Activated CD4-positive, alpha-beta T cell treated with anti-CD3 and anti-CD28 coated beads, Interleukin-2, amount 10 ng/mL, durations not matched to agents 7 days and 5 days (primary cell): ENCODE data around the gene SLFNL1. TPM values are rescaled to one million over a fixed set of nuclear protein-coding genes. Genes with fewer than 3 reads are reported as not detected.

Source experiments
- CTCF ChIA-PET: fragments of 350-600 bp; sonication (Branson Sonifier 250); formaldehyde crosslinking; loops from one replicate; lab custom pipeline; 2021; ENCODE audit warnings: antibody characterized with exemption; lab: Charles Lee
- POLR2A ChIA-PET: fragments of 350-600 bp; sonication (Branson Sonifier 250); formaldehyde crosslinking; loops from one replicate; lab custom pipeline; 2021; ENCODE audit warnings: antibody characterized with exemption; lab: Charles Lee
- DNase-seq: peaks from one replicate; pipeline ENCODE4 v3.0.0-alpha.2; 2020
- H3K27ac Mint-ChIP-seq: one replicate; pipeline ENCODE4 v1.8.0; 2021; ENCODE audit warnings: mild to moderate bottlenecking, moderate library complexity, mixed read lengths
- H3K27me3 Mint-ChIP-seq: one replicate; pipeline ENCODE4 v1.8.0; 2021; ENCODE audit warnings: mixed read lengths
- H3K36me3 Mint-ChIP-seq: one replicate; pipeline ENCODE4 v1.8.0; 2021; ENCODE audit warnings: low read depth, mixed read lengths
- H3K4me1 Mint-ChIP-seq: one replicate; pipeline ENCODE4 v1.8.0; 2021; ENCODE audit warnings: mixed read lengths
- H3K4me3 Mint-ChIP-seq: one replicate; pipeline ENCODE4 v1.8.0; 2021; ENCODE audit warnings: mild to moderate bottlenecking, moderate library complexity, mixed read lengths
- H3K9me3 Mint-ChIP-seq: one replicate; pipeline ENCODE4 v1.8.0; 2021; ENCODE audit warnings: mixed read lengths
- total RNA-seq, 2 experiments: library from RNA; stranded (reverse); gene quantifications; one replicate each; pipeline ENCODE4 v1.2.3, GENCODE V29; 2021

Gene SLFNL1
- total RNA-seq, 2 experiments from 2014 or later, result 0.25 to 0.56 TPM

GRCh38 chr1:41003127-41003639, 18.3 kb downstream of the SLFNL1 start:
- Mint-ChIP-seq H3K4me3 (no peak overlapping the region), H3K9me3 (no peaks in the 10 kb centered on the region), H3K27ac (peak overlapping the region; percentile 78), H3K4me1 (peaks cover 28% of the 10 kb centered on the region), H3K36me3 (peaks cover 69% of the 10 kb centered on the region), H3K27me3 (no peaks in the 10 kb centered on the region)
- CTCF ChIA-PET, result interaction anchor here (0.9 to 2.3 kb wide), 9 partner anchors 11 to 35 kb away, joined by 4 to 8 read pairs (median 5); partner anchors contain the start of gene CTPS1
- POLR2A ChIA-PET, result no interaction called here
- no peak for DNase-seq

GRCh38 chr1:40998668-40999067, 22.9 kb downstream of the SLFNL1 start:
- Mint-ChIP-seq H3K27me3 (no peaks in the 10 kb centered on the region), H3K4me3 (no peak overlapping the region), H3K27ac (no peak overlapping the region), H3K36me3 (peaks cover 79% of the 10 kb centered on the region), H3K4me1 (peaks cover 24% of the 10 kb centered on the region), H3K9me3 (no peaks in the 10 kb centered on the region)
- ChIA-PET POLR2A (no interaction called here), CTCF (no interaction called here)
- DNase-seq, result no peak

- no peak overlapping the region for H3K4me3 Mint-ChIP-seq
- no peak overlapping the region for H3K27ac Mint-ChIP-seq
- CTCF ChIA-PET, result interaction anchor here (0.6 to 2.0 kb wide), 4 partner anchors 16 to 134 kb away, joined by 3 to 4 read pairs (median 3); no protein-coding TSS in a partner anchor
- POLR2A ChIA-PET, result no interaction called here
- peaks cover 70% of the 10 kb centered on the region for H3K36me3 Mint-ChIP-seq
- DNase-seq, result no peak
- H3K9me3 Mint-ChIP-seq, result no peaks in the 10 kb centered on the region
- no peaks in the 10 kb centered on the region for H3K27me3 Mint-ChIP-seq
- H3K4me1 Mint-ChIP-seq, result peaks cover 8% of the 10 kb centered on the region
Measured at GRCh38 chr1:40997096-40997495, 24.4 kb downstream of the SLFNL1 start.

- H3K9me3 Mint-ChIP-seq, result no peaks in the 10 kb centered on the region
- no peak overlapping the region for H3K27ac Mint-ChIP-seq
- POLR2A ChIA-PET, result no interaction called here
- peaks cover 11% of the 10 kb centered on the region for H3K4me1 Mint-ChIP-seq
- CTCF ChIA-PET, result no interaction called here
- no peaks in the 10 kb centered on the region for H3K27me3 Mint-ChIP-seq
- peaks cover 86% of the 10 kb centered on the region for H3K36me3 Mint-ChIP-seq
- H3K4me3 Mint-ChIP-seq, result no peak overlapping the region
- DNase-seq, result no peak
Measured at GRCh38 chr1:40989066-40989465, 32.5 kb downstream of the SLFNL1 start.

- Mint-ChIP-seq H3K9me3 (no peaks in the 10 kb centered on the region), H3K27ac (no peak overlapping the region), H3K4me3 (no peak overlapping the region), H3K27me3 (no peaks in the 10 kb centered on the region), H3K4me1 (peaks cover 17% of the 10 kb centered on the region), H3K36me3 (peaks cover 87% of the 10 kb centered on the region)
- DNase-seq, result no peak
- ChIA-PET POLR2A (no interaction called here), CTCF (interaction anchor here (1.2 kb wide), 1 partner anchor 39 kb away, joined by 3 read pairs; no protein-coding TSS in a partner anchor)
Measured at GRCh38 chr1:40988280-40988679, 33.2 kb downstream of the SLFNL1 start.

- H3K4me3 Mint-ChIP-seq, result no peak overlapping the region
- no peak for DNase-seq
- H3K27ac Mint-ChIP-seq, result no peak overlapping the region
- peaks cover 89% of the 10 kb centered on the region for H3K36me3 Mint-ChIP-seq
- ChIA-PET POLR2A (no interaction called here), CTCF (interaction anchor here (1.2 to 1.6 kb wide), 2 partner anchors 12 to 38 kb away, joined by 3 read pairs; no protein-coding TSS in a partner anchor)
- H3K27me3 Mint-ChIP-seq, result no peaks in the 10 kb centered on the region
- peaks cover 23% of the 10 kb centered on the region for H3K4me1 Mint-ChIP-seq
- no peaks in the 10 kb centered on the region for H3K9me3 Mint-ChIP-seq
Measured at GRCh38 chr1:40987439-40988276, 33.9 kb downstream of the SLFNL1 start.

GRCh38 chr1:40986956-40987355, 34.6 kb downstream of the SLFNL1 start:
- ChIA-PET POLR2A (no interaction called here), CTCF (interaction anchor here (1.2 to 1.6 kb wide), 3 partner anchors 12 to 37 kb away, joined by 3 to 4 read pairs (median 3); no protein-coding TSS in a partner anchor)

GRCh38 chr1:40986328-40986783, 35.2 kb downstream of the SLFNL1 start:
- ChIA-PET POLR2A (interaction anchor here (0.6 kb wide), 1 partner anchor 276 kb away, joined by 3 read pairs; no protein-coding TSS in a partner anchor), CTCF (interaction anchor here (1.4 to 1.6 kb wide), 2 partner anchors 11 to 17 kb away, joined by 3 to 4 read pairs; no protein-coding TSS in a partner anchor)
- Mint-ChIP-seq H3K27ac (no peak overlapping the region), H3K27me3 (no peaks in the 10 kb centered on the region), H3K36me3 (peaks cover 83% of the 10 kb centered on the region), H3K4me3 (no peak overlapping the region), H3K4me1 (peaks cover 36% of the 10 kb centered on the region), H3K9me3 (no peaks in the 10 kb centered on the region)
- no peak for DNase-seq

More at GRCh38 chr1:40986956-40987355, 34.6 kb downstream of the SLFNL1 start:
- Mint-ChIP-seq H3K27me3 (no peaks in the 10 kb centered on the region), H3K4me1 (peaks cover 30% of the 10 kb centered on the region), H3K27ac (no peak overlapping the region), H3K9me3 (no peaks in the 10 kb centered on the region), H3K36me3 (peaks cover 88% of the 10 kb centered on the region), H3K4me3 (no peak overlapping the region)
- no peak for DNase-seq

GRCh38 chr1:40985875-40986274, 35.6 kb downstream of the SLFNL1 start:
- H3K9me3 Mint-ChIP-seq, result no peaks in the 10 kb centered on the region
- peaks cover 82% of the 10 kb centered on the region for H3K36me3 Mint-ChIP-seq
- DNase-seq, result no peak
- CTCF ChIA-PET, result interaction anchor here (1.4 to 1.9 kb wide), 3 partner anchors 11 to 18 kb away, joined by 3 to 8 read pairs (median 4); no protein-coding TSS in a partner anchor
- POLR2A ChIA-PET, result no interaction called here
- H3K27ac Mint-ChIP-seq, result no peak overlapping the region
- H3K27me3 Mint-ChIP-seq, result no peaks in the 10 kb centered on the region
- no peak overlapping the region for H3K4me3 Mint-ChIP-seq
- H3K4me1 Mint-ChIP-seq, result peaks cover 41% of the 10 kb centered on the region

- Mint-ChIP-seq H3K9me3 (no peaks in the 10 kb centered on the region), H3K27me3 (no peaks in the 10 kb centered on the region), H3K4me1 (peaks cover 44% of the 10 kb centered on the region), H3K4me3 (no peak overlapping the region), H3K27ac (no peak overlapping the region), H3K36me3 (peaks cover 81% of the 10 kb centered on the region)
- CTCF ChIA-PET, result interaction anchor here (0.8 to 1.9 kb wide), 2 partner anchors 10 to 19 kb away, joined by 3 to 8 read pairs; no protein-coding TSS in a partner anchor
- DNase-seq, result no peak
- POLR2A ChIA-PET, result no interaction called here
Measured at GRCh38 chr1:40985161-40985560, 36.4 kb downstream of the SLFNL1 start.

GRCh38 chr1:40984531-40984930, 37.0 kb downstream of the SLFNL1 start:
- H3K4me3 Mint-ChIP-seq, result no peak overlapping the region
- ChIA-PET CTCF (interaction anchor here (0.8 to 1.9 kb wide), 2 partner anchors 20 to 32 kb away, joined by 3 to 8 read pairs; no protein-coding TSS in a partner anchor), POLR2A (no interaction called here)
- H3K27me3 Mint-ChIP-seq, result no peaks in the 10 kb centered on the region
- H3K27ac Mint-ChIP-seq, result no peak overlapping the region
- H3K4me1 Mint-ChIP-seq, result peaks cover 44% of the 10 kb centered on the region
- DNase-seq, result no peak
- H3K36me3 Mint-ChIP-seq, result peaks cover 76% of the 10 kb centered on the region
- no peaks in the 10 kb centered on the region for H3K9me3 Mint-ChIP-seq

GRCh38 chr1:40984066-40984465, 37.5 kb downstream of the SLFNL1 start:
- ChIA-PET POLR2A (no interaction called here), CTCF (interaction anchor here (0.8 to 1.9 kb wide), 2 partner anchors 20 to 32 kb away, joined by 3 to 8 read pairs; no protein-coding TSS in a partner anchor)
- peaks cover 44% of the 10 kb centered on the region for H3K4me1 Mint-ChIP-seq
- H3K27me3 Mint-ChIP-seq, result no peaks in the 10 kb centered on the region
- H3K27ac Mint-ChIP-seq, result no peak overlapping the region
- peaks cover 71% of the 10 kb centered on the region for H3K36me3 Mint-ChIP-seq
- no peak overlapping the region for H3K4me3 Mint-ChIP-seq
- no peak for DNase-seq
- no peaks in the 10 kb centered on the region for H3K9me3 Mint-ChIP-seq
